Common myeloid progenitor, CD34-positive (primary cell): ENCODE data around the gene CYB5D1.

Source experiments
- CTCF ChIA-PET: fragments of 350-600 bp; sonication (Branson Sonifier 250); formaldehyde crosslinking; loops from one replicate; lab custom pipeline; 2021; ENCODE audit warnings: antibody characterized with exemption; lab: Charles Lee
- POLR2A ChIA-PET: fragments of 350-600 bp; sonication (Branson Sonifier 250); formaldehyde crosslinking; loops from one replicate; lab custom pipeline; 2021; ENCODE audit warnings: antibody characterized with exemption; lab: Charles Lee
- DNase-seq, 3 donors: peaks; one replicate each; pipeline versions ENCODE4 v3.0.0 to v3.0.0-alpha.2; 2013
- H3K27ac ChIP-seq, 2 experiments: 1 replicate in 1 of 2; 2 replicates in 1 of 2; pipeline ENCODE4 v1.7.0; 2013; ENCODE audit warnings: inconsistent platforms in 2 of 2, low read length in 2 of 2, mild to moderate bottlenecking in 2 of 2, low read depth in 1 of 2, moderate library complexity in 1 of 2; ENCODE audit not compliant: severe bottlenecking in 2 of 2, insufficient read depth in 1 of 2, poor library complexity in 1 of 2
- H3K27me3 ChIP-seq, 5 experiments: replicated peaks in 2 of 5; 1 replicate in 3 of 5; 2 replicates in 2 of 5; pipeline versions ENCODE4 v1.6.1 to v1.7.0; 2013; ENCODE audit warnings: low read length in 4 of 5, mild to moderate bottlenecking in 2 of 5, moderate library complexity in 2 of 5, inconsistent platforms in 1 of 5; ENCODE audit not compliant: insufficient read depth in 5 of 5, control insufficient read depth in 4 of 5
- H3K36me3 ChIP-seq, 4 experiments: 1 replicate in 2 of 4; 2 replicates in 2 of 4; pipeline versions ENCODE4 v1.6.1 to v1.7.0; 2013; ENCODE audit warnings: low read length in 3 of 4, control low read depth in 1 of 4, mild to moderate bottlenecking in 1 of 4; ENCODE audit not compliant: control insufficient read depth in 4 of 4, insufficient read depth in 4 of 4
- H3K4me1 ChIP-seq, 4 experiments: 1 replicate in 3 of 4; 2 replicates in 1 of 4; pipeline versions ENCODE4 v1.6.1 to v1.7.1; 2013; ENCODE audit warnings: low read length in 3 of 4, mild to moderate bottlenecking in 3 of 4, control low read depth in 1 of 4, inconsistent platforms in 1 of 4, moderate library complexity in 1 of 4; ENCODE audit not compliant: control insufficient read depth in 4 of 4, insufficient read depth in 4 of 4; ENCODE audit errors: control extremely low read depth in 1 of 4
- H3K4me3 ChIP-seq, 7 experiments: 1 replicate in 4 of 7; 2 replicates in 3 of 7; pipeline versions ENCODE4 v1.5.1 to v1.7.0; 2013; ENCODE audit warnings: mild to moderate bottlenecking in 7 of 7, low read length in 6 of 7, moderate library complexity in 6 of 7, inconsistent platforms in 2 of 7, low read depth in 2 of 7, control low read depth in 1 of 7; ENCODE audit not compliant: insufficient read depth in 4 of 7, control insufficient read depth in 1 of 7; ENCODE audit errors: extremely low read depth in 1 of 7
- H3K9me3 ChIP-seq, 5 experiments: 1 replicate in 4 of 5; 2 replicates in 1 of 5; pipeline versions ENCODE4 v1.6.1 to v1.7.1; 2013; ENCODE audit warnings: low read length in 4 of 5, mild to moderate bottlenecking in 2 of 5, inconsistent platforms in 1 of 5, low read depth in 1 of 5, moderate library complexity in 1 of 5; ENCODE audit not compliant: control insufficient read depth in 4 of 5, insufficient read depth in 2 of 5; ENCODE audit errors: control extremely low read depth in 1 of 5
- WGBS: methylation state at CpG from one replicate; pipeline ENCODE4 v1.1.5; 2013; ENCODE audit not compliant: insufficient coverage; 5-methylcytosine and 5-hydroxymethylcytosine counted together

Gene CYB5D1

DNA sequence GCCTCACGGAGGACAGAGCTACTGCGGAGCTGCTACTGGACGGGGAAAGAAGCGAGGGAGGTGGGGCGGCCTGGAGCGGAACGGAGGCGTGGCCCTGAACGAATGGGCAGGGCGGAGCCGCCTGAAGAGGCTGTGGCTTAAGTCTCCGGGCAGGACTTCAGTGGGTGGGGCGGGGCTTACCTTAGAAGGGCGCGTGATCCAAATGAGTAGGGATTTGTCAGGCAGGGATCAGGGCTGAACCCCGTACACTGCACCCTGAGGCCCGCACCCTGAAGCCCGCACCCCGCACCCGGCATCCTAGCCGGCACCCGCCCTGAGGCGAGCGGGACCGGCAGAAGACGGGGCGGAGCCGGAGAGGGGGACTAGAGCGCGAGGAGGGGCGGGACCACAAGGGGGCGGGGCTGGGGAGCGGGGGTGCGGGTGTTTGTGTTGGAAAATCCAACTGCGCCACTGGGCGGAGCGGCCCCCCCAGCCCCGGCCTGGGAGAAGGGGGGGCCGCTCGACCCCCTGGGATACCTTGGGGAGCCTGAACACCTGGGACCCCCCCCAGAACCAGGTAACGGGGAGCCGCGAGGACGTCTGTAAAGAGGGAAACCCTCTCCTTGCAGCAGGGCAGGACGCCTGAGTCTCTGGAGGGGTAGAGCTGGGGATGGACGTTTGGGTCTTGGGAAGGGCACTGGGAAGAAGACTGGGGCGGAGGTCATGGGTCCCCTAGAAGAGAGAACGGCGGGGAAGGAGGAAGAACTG lies 23.8 kb upstream of the CYB5D1 start, which contains the start of gene KDM6B:
Gene KDM6B, plus strand, starts transcription at position 423 of the 747 bp plus-strand sequence. CDS start 11,338 bp downstream, outside the sequence.
- Histone ChIP-seq H3K4me1 (peaks cover 11 to 49% (median 40%) of the 10 kb centered on the region in 4 experiments), H3K36me3 (no peaks in the 10 kb centered on the region), H3K27me3 (no peaks in the 10 kb centered on the region), H3K9me3 (no peaks in the 10 kb centered on the region), H3K4me3 (peak within 1 kb of the TSS; percentile 67 to 92 (median 82)), H3K27ac (peak within 1 kb of the TSS; percentile 98 to 99)
- 0% methylated on average over 11 of the region's 49 CpGs for WGBS
- peak; percentile 88 to 95 (median 94) for DNase-seq
- ChIA-PET POLR2A (interaction anchor here (0.7 to 5.0 kb wide), 6 partner anchors 9 to 23 kb away, joined by 3 to 28 read pairs (median 5); partner anchors contain the start of gene NAA38), CTCF (interaction anchor here (0.6 to 5.6 kb wide), 18 partner anchors 10 to 226 kb away, joined by 3 to 34 read pairs (median 4); partner anchors contain the start of genes CYB5D1 and NAA38)

DNA sequence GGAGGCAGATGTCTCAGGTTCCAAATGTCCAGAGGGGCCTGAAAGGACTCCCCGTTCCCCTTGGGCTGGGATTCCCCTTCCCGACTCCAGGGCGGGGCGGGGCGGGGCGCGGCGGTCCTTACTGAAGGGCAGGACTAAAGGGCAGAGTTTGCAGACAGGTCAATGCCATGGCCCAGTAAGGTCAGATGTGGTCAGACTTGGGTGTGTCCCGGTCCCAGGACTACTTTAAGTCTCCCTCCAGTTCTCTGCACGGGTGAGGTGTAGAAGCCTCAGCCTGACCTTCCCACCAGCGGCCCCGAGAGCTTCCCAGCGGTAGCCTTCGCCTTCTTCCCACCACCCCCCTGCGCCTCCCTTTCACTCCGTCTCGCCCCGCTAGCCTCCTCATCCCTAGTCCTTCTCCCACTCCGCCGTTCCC lies 23.3 kb upstream of the CYB5D1 start:
- Histone ChIP-seq H3K4me3 (peak overlapping the region; percentile 67 to 92 (median 82)), H3K27ac (peak overlapping the region; percentile 98 to 99), H3K36me3 (no peaks in the 10 kb centered on the region), H3K9me3 (no peaks in the 10 kb centered on the region), H3K4me1 (peaks cover 11 to 55% (median 46%) of the 10 kb centered on the region in 4 experiments), H3K27me3 (no peaks in the 10 kb centered on the region)
- ChIA-PET POLR2A (interaction anchor here (0.7 to 5.0 kb wide), 6 partner anchors 10 to 339 kb away, joined by 3 to 37 read pairs (median 11); partner anchors contain the start of genes CYB5D1 and NAA38), CTCF (interaction anchor here (0.6 to 5.6 kb wide), 10 partner anchors 10 to 91 kb away, joined by 3 to 34 read pairs (median 13); partner anchors contain the start of genes CYB5D1 and NAA38)
- DNase-seq: peak in 1 of 3 donors; percentile 40
- 0% methylated on average over 12 of the region's 20 CpGs for WGBS

DNA sequence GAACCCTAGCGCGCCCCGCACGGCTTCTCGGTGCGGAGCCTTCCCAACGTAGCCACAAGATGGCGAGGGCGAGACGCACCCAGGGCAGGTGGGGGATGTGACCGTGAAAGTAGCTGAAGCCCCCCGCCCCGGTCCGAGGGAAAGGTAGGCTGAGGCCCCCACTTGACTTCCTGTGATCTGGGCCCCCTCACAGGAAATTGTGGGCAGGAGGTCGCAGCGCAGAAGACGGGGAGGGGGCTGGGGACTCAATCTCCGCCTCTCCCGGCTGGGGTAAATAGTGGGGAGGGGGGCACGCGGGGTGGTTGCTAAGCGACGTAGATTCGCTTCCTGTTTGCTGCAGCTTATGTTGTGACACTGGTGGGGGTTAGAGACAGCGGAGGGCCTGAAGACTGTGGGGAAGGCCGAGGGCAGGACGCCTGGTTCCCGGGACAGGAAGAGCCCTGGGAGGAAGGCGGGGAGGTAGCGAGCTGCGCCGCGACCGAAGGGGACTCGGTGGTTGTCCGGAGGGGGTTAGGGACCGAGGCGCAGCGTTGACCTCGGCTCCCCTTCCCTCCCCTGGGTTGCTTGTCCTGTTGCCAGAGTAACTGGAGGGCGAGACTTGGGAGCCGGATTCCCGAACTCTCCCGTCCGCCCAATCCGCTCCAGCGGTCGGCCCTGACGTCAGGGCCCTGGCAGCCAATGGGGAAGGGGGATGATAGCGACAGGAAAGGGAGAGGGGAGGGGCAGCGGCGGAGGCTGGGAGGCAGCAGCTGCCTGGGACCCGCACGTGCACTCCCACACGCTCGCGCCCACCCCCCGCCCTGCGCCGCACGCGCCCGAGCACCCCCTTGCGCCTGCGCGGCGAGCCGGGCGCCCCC lies 22.6 kb upstream of the CYB5D1 start:
- WGBS: 0% methylated on average over 38 of the region's 69 CpGs
- H3K4me1 ChIP-seq: peaks cover 12 to 61% (median 52%) of the 10 kb centered on the region in 4 experiments
- H3K9me3 ChIP-seq: no peaks in the 10 kb centered on the region
- DNase-seq: peak; percentile 98 to 99 (median 99)
- H3K36me3 ChIP-seq: peaks cover 0 to 3% (median 1%) of the 10 kb centered on the region in 4 experiments
- H3K27ac ChIP-seq: peak overlapping the region; percentile 98 to 99
- peak overlapping the region; percentile 67 to 92 (median 82) for H3K4me3 ChIP-seq
- CTCF ChIA-PET: interaction anchor here (0.6 to 5.6 kb wide), 12 partner anchors 10 to 92 kb away, joined by 3 to 34 read pairs (median 6); partner anchors contain the start of genes CYB5D1 and NAA38
- no peaks in the 10 kb centered on the region for H3K27me3 ChIP-seq
- POLR2A ChIA-PET: interaction anchor here (0.5 to 5.0 kb wide), 7 partner anchors 9 to 338 kb away, joined by 3 to 37 read pairs (median 6); partner anchors contain the start of genes CYB5D1 and NAA38

DNA sequence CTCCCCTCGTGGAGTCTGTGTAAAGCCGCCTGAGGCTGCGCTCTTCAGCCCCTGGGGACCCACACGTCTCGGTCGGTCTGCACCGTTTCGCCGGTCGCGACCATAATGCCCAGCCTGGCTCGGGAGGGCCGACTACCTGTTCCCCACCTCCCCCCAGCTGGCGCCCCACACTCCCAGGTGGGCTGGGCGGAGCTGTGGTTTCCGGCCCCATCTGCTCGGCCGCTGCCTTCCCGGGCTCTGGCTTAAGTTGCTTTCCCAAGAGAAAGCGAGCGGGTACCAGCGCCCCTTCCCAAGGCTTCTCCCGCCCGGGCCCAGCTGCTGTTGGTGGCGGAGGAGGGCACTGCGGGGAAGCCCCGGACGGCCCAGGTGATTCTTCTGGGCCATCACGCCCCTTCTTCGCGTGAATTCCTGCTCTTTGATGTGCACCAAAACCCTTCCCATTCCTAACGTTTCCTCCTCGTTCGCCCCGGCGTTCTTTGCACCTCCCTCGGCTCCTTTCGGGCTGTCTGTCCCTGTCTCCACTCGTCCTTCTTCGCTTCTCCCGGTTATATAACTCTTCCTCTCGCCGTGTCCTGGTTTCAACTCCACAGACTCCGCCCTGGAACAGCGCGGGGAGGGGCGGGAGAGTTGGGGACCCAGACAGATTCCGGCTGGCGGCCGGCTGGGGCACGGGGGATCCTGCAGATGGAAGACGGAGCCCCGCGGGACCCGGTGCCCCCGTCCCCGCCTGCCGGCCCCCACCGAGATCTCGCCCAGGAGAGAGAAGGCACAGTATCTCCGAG lies 21.8 kb upstream of the CYB5D1 start:
- no peaks in the 10 kb centered on the region for H3K27me3 ChIP-seq
- ChIA-PET CTCF (interaction anchor here (0.7 to 5.6 kb wide), 10 partner anchors 10 to 77 kb away, joined by 3 to 34 read pairs (median 6); partner anchors contain the start of genes CYB5D1 and NAA38), POLR2A (interaction anchor here (0.5 to 5.0 kb wide), 6 partner anchors 9 to 337 kb away, joined by 3 to 37 read pairs (median 11); partner anchors contain the start of genes CYB5D1 and NAA38)
- peak overlapping the region; percentile 98 to 99 for H3K27ac ChIP-seq
- no peak for DNase-seq
- WGBS: under 1% methylated on average over 45 of the region's 61 CpGs
- H3K36me3 ChIP-seq: peaks cover 0 to 12% (median 9%) of the 10 kb centered on the region in 4 experiments
- peaks cover 19 to 70% (median 60%) of the 10 kb centered on the region in 4 experiments for H3K4me1 ChIP-seq
- peak overlapping the region; percentile 64 to 92 (median 79) for H3K4me3 ChIP-seq
- no peaks in the 10 kb centered on the region for H3K9me3 ChIP-seq

DNA sequence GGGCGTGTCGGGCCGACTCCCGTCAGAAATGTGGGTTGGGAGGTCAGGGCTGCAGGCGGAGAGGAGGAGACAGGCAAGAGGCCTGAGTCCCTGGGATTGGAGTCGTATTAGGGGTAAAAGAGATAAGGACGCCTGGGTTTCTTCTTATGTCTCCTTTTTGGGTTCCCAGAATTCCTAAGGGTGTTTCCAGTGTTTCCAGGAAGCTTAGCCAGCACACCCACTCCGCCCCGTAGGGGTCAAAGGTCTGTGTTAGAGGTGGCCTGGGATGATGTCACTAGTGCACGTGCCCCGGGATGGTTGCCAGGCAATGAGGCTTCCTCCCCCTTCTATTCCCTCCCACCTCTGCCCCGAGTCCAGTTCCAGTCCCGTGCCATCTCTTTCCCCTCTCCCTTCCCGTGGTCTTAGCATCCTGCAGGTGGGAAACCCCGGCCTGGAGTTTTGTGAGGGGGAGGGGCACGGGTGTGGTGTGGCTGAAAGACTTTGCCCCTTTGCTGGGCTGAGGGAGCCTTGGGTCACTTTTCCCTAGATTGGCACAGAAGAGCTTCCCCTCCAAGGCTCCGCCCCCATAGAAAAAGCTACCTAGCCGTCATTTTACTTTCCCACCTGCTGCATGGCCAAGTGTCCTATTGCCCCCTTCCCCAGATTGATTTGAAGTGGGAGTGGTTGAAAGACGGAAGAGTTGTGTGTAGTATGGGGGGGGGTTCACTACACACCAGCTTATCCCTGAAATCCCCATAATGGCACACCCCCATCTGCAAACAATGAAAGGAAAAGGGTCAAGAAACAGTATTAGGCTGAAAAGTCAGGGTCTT lies 21.0 kb upstream of the CYB5D1 start:
- CTCF ChIA-PET: interaction anchor here (0.9 to 4.6 kb wide), 8 partner anchors 8 to 76 kb away, joined by 3 to 29 read pairs (median 4); partner anchors contain the start of genes CHD3 and NAA38
- H3K9me3 ChIP-seq: no peaks in the 10 kb centered on the region
- no peaks in the 10 kb centered on the region for H3K27me3 ChIP-seq
- DNase-seq: peak; percentile 88 to 94 (median 92)
- H3K4me3 ChIP-seq: peak overlapping the region; percentile 64 to 92 (median 79)
- H3K27ac ChIP-seq: peak overlapping the region; percentile 98 to 99
- POLR2A ChIA-PET: interaction anchor here (0.6 to 5.0 kb wide), 3 partner anchors 13 to 382 kb away, joined by 3 to 28 read pairs (median 7); partner anchors contain the start of gene NAA38
- peaks cover 21 to 75% (median 66%) of the 10 kb centered on the region in 4 experiments for H3K4me1 ChIP-seq
- H3K36me3 ChIP-seq: peaks cover 0 to 12% (median 9%) of the 10 kb centered on the region in 4 experiments
- WGBS: 3% methylated on average over 12 of the region's 19 CpGs
